GM21619 (cell line): ENCODE results near the gene SPATA13.

Experiments used
- ATAC-seq: cut with Tn5 transposase; IDR thresholded peaks from one replicate; pipeline ENCODE4 v1.9.1; 2021; ENCODE audit not compliant: unreplicated experiment

Gene SPATA13

DNA sequence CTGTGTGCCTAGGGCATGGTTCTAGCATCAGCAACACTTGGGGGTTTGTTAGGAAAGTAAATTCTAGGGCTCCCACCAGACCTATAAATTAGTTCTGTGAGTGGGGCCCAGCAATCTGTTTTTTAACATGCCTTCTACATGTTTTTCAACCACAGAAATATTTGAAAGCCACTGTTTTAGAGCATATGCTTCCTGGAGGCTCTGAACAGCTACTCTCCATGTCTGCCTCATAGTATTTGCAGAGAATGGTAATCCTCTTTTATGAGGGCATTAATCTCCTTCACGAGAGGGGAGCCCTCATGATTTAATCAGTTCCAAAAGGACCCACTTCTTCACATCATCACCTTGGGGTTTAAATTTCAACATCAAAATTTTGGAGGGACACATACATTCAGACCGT lies 6.0 kb downstream of the SPATA13 start:
- no peak for ATAC-seq

DNA sequence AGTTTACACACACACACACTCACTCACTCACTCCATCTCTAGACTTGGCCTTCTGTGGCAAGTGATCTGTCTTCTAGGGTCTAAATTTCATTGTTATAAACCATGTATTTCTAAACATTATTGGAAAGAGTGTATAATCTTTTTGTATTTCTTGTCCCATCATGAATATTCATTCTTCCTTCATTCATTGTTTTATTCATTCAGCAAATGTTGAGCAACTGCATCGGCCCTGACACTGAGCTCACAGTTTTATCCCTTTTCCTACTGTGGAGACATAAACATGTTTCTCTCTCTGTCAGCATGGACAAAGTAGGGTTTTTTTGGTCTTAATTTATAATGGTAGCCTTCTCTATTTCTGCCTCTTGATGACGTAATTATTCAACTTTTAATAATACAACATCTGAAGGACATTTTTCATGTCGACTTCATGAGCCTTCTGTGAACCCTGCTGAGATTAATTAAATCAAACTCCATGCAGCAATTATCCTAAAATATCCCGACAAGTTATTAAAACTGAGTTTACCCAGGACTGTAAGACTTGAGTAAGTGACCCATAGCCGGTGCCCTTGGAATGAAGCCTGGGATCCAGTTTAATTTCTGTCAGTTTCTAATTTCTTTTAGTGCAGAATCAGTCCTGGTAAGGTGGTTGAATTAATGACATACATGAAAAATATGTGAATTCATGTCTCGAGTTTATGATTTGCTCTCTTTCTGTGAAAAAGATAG lies 7.3 kb downstream of the SPATA13 start:
- ATAC-seq, result no peak

DNA sequence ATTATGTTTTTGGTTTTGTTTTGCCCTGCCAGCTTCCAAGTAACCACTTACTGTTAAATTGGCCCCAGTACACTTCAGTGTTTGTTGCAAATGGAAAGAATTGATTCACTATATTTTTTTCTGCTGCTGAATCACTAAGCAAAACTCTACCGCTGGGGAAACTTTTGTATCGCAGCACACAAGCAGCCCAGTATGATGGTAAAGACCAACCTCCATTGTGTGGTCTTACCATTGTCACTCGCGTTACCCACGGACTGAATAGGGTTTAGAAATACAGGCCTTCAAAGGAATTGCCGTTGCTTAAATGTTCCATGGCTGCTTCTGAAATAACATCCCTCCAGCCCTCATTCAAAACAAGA lies 7.9 kb downstream of the SPATA13 start:
- ATAC-seq, result no peak

DNA sequence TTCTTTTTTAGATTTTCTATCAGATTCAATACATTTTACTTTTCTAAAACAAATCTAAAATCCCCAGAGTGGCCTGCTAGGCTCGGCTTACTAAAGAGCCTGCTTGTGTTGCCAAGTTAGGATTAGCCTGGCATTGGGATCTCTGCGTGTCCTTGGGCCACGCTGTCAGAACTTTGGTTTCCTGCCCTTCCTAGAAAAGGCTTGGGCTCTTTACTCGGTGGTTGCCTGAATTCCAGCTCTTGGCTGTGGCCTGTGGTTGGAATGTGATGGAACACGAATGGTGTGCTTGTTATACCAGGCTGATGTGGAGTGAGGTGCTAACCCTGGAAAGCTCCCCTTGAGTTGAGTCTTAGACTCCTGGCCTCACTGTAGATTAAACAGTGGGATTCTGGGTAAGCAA lies 8.5 kb downstream of the SPATA13 start:
- ATAC-seq, result no peak

DNA sequence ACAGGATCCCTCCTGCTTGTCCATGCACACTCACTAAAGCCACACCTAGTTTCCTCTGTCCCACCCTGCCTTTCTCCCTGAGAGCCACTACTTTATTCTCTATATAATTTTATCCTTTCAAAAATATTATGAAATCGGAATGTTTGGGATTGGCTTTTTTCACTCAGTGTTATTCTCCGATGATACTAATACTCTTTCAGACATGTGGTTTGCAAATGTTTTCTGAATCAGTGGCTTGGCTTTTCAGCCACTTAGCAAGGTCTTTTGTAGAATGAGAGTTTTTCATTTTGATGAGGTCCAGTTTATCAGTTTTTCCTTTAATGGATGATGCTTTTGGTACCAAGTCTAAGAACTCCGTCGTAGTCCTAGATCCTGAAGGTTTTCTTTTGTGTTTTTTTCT lies 11.6 kb downstream of the SPATA13 start:
- ATAC-seq, result no peak

DNA sequence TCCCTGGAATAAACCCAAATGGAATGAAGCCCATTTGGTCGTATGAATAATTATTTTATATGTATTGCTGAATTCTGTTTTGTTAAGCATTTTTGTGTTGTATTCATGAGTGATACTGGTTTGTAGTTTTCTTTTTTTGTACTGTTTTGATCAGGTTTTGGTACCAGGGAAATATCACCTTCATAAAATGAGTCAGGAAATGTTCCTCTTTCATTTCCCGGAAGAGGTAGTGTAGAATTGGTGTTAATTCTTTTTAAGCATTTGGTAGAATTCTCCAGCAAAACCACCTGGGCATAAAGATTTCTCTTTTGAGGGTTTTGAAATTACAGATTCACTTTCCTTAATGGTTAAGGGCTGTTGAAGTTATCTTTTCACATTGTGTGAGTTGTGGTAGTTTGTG lies 13.3 kb downstream of the SPATA13 start:
- ATAC-seq, result no peak

DNA sequence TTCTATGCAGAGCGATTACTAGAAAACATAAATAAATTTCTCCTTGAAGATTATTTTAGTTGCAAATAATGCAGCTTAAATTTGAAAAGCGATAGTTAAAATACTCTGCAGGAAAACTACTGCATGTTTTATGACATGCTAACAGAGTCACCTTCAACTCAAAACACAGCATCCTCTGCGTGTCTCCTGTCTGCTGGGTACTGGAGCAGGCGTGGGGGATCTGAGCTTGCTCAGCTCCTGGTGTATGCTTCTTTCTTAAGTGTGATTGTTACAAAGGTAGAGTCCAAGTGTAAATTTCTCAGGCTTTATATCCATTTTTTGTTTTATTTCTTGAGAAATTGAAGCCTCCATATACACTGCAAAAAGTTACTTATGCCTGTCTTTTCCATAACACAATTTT lies 15.3 kb downstream of the SPATA13 start:
- no peak for ATAC-seq

DNA sequence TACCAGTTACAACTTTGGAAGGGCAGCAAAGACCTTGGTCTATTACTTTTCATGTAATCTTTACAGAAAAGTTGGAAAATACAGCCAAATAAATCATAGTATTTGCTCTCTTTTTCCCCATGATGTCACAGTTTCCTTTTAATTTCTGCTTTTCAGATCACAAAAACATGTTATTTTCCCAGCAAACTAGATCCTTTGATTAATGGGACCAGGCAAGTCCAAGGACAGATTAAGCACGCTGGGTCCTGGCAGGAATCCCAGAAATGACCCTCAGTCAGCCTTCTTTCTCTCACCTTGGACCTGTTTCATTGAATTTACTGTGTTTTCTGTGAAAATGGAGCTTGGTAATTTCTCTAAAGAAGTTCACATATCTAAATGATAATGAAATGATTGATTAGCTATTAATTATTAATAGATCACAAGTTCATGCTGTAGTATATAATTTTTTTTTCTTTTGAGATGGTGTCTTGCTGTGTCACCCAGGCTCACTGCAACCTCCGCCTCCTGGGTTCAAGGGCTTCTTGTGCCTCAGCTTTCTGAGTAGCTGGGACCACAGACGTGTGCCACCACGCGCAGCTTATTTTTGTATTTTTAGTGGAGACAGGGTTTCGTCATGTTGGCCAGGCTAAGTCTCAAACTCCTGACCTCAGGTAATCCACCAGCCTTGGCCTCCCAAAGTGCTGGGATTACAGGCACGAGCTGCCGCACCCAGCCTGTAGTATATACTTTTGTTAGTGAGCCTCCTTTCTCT lies 16.0 kb downstream of the SPATA13 start:
- ATAC-seq, result no peak

DNA sequence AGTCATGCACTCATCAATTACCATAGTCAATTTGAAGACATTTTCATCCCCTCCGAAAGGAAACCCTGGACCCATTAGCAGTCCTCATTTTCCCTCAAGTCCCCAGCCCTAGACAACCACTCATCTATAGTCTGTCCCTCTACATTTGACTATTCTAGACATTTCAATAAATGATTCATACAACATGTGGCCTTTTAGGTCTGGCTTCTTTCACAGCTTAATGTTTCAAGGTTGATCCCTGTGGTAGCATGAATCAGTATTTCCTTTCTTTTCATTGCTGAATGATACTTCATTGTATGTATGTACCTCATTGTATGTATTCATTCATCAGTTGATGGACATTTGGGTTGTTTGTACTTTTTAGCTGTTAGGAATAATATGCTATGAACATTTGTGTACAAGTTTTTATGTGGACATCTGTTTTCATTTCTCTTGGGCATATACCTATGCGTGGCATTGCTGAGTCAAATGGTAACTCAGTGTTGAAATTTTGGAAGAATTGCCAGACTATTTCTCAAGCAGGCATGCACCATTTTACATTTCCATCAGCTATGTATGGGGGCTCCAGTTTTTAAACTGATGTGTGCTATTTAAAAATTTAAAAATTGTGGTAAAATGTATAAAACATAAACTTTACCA lies 18.4 kb downstream of the SPATA13 start:
- no peak for ATAC-seq

DNA sequence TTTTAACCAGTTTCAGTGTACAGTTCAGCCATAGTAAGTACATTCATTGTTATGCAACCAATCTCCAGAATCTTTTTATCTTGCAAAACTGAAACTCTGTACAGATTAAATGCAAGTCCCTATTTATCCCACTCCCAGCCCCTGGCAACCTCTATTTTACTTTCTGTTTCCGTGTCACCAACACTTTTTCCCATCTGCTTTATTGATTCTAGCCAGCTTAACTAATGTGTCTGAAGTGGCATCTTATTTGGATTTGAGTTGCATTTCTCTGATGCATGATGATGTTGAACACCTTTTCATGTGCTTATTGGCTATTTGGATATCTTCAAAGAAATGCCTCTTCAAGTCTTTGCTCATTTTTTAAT lies 18.9 kb downstream of the SPATA13 start:
- no peak for ATAC-seq

DNA sequence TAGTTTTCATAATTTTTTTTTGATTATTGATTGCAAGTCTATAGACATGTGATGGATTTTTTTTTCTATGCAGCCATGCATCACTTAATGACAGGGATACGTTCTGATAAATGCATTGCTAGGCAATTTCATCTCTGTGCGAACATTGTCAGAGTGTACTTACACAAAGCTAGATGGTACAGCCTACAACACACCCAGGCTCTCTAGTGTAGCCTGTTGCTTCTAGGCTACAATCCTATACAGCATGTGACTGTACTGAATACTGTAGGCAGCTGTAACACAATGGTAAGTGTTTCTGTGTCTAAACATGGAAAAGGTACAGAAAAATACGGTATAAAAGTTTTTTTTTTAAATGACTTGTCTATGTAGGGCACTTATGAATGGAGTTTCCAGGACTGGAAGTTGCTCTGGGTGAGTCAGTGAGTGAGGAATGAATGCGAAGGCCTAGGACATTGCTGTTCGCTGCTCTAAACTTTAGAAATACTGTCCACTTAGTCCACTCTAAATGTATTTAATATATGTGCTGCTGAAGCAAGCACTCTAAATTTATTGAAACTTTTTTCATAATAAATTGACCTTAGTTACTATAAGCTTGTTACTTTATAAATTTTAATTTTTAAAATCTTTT lies 20.3 kb downstream of the SPATA13 start:
- ATAC-seq, result no peak

DNA sequence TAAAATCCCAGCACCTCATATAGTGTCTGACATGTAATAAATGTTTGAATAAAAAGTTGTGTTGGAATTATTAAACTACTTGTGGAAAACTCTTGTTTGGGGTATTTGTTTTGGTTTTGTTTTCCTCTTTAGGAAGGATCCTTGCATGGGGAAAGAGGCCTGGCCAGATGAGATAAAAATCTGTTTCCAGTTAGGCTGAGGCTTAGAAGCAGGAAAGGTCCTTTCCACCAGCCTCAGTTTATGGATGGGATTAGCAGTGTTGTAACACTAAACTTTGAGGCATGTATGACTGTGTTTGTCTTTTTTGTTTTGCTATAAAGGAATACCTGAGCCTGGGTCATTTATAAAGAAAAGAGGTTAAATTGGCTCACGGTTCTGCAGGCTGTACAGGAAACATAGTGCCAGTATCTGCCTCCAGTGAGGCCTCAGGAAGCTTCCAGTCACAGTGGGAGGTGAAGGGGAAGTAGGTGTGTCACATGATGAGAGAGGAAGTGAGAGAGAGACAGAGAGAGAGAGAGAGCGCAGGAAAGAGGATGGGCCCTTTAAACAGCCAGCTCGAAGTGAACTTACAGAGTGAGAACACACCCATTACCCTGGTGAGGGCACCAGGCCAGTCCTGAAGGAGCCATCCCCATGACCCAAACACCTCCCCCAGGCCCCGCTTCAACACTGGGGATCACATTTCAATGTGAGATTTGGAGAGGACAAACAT lies 21.6 kb downstream of the SPATA13 start:
- ATAC-seq, result no peak

DNA sequence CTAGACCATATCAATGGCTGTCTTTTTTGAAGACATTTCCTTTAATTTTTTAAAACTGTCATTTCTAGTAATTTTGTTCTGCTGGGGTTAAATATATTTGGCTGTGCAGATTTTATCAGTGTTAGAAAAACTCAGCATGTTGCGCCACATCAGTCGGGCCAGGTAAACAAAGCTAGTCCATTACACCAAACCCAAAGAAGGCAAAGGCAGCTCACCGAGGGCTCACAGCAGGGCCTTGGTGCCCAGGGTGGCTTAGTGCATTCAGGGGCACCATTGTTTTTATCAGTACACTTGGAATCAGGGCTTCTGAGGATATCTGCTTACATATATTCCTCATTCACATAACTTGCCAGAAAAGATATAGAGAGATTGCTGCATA lies 22.2 kb downstream of the SPATA13 start:
- ATAC-seq, result no peak

DNA sequence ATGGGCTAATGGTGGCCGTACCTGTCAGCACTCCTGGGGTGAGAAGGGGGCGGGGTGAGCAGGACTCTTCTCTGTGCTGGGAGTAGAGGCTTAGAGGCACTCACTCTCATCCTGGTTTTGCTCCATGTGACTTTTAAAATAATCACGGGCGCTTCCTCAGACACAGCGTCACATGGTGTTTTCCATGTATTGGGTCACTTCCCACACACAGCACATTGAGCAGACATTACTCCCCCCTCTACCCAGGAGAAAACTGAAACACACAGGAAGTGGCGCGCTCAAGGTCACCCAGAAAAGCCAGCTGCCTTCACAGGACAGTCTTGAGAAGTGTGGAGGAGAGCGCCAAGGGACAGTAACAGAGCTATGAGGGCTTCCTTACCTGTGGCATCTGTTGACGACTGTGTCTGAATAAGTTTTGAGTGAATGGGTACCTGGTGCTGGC lies 23.2 kb downstream of the SPATA13 start:
- ATAC-seq, result no peak

DNA sequence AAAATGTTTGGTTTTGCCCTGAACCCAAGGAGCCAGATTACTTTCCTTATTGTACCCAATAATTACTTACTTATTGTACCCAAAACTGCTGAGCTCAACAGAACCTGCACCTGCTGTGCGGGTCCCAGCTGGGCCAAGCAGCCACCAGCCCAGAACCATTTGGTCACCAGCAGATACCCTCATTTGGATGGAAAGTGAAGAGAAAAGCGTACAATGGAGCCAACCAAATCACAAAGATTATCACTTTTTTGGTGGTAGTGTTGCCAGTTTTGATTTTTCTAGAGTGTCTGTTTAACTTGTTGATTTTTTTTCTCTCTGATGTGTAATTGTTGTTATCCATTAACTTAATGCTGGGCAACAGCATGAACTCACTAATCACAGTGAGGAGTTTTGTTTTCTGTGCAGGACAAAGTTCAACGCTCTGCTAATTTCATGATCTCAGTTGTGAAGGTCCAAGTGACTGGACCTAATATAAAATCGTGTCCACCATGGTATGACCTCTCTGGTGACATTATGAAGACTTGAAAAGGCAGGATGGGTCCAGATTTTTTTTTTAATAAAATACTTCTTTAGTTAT lies 23.8 kb downstream of the SPATA13 start:
- ATAC-seq, result no peak

DNA sequence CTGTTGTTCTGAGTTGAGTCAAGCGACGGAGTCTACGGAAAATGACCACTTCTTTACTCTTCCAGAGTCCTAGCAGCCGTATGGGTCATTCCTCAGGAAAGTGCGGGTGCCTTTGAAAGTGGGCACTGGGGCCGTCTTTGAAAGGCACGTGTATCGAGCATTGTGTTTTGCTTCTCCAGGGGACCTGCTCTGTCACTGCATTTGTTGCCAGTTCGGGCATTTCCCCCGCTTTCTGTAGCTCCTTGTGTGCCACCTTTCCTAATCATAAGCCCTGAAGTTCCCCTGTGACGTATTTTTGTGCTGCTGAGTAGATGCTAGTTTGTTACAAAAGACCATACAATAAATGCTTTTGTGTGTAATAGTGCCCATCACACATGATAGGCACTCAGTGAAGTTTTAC lies 24.4 kb downstream of the SPATA13 start:
- ATAC-seq, result no peak

DNA sequence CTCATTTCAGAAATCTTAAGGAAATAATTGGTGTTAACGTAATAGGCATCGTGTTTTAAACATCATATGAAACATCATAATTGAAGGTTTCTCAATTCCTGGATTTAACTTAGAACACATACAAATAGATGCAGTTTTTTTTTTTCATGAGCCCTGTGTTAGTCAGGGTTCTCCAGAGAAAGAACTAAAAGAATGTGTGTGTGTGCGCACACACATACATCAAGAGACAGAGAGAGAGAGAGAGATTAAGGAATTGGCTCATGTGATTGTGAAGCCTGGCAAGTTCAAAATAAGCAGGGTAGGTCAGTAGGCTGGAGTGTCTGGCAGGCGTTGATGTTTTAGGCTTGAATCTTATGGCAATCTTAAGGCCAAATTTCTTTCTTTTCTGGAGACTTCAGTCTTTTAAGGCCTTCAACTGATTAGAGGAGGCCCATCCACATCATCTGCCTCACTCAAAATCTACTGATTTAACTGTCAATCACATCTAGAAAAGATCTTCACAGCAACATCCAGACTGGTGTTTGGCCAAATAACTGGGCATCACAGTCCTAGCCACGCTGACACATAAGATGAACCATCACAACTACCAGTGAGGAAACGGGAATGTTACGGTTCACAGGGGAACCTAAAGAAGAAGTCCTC lies 25.2 kb downstream of the SPATA13 start:
- ATAC-seq, result no peak

DNA sequence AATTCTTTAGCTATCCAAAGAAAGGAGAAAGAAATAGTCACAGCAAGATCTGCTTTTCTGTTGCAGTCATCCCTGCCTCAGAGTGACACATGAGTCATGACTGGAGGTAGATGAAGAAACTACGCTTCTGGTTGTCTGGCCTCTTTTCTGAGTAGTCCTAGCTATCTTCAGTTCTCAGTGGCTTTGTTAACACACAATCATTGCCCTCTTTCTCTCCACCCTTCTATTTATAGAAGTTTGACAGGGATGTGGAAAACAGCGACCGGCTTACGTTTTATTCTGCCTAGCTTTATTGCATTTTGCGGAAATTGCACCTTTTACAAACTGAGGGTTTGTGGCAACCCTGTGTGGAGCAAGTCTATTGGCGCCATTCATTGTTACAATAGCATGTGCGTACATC lies 26.7 kb downstream of the SPATA13 start:
- no peak for ATAC-seq

DNA sequence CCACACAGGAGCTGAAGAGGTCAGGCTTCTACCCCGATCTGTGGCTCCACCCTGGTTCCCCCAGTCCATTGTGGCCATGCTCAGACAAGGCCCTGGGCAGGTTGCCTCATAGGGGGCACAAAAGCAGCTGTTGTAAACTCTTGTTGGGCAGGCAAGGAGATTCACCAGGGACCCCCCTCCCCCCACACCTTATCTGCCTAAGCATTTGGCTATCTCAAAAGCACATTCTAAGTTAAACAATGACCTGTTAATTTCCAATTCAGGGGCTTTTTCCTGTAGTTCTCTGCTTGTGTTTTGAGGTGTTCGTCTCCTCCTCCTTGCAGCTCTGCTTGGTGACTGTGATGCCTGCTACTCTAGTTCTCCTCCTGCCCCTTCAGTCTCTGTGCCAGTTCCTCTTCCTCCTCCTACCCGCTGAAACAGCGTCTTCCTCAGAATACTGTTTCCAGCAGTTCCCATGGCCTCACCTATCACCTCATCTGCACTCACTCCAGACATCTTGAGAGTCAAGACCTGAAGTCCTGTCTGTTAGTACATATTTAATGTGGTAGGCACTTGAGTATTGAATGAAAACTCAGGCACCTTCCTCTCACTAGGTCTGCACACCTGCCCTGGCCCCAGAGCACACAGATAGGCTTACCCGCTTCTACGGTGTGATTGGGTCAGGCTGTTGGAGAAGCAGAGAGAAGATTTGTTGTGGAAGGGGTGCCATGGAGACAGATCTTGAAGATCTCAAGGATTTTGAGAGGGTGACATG lies 31.7 kb downstream of the SPATA13 start:
- no peak for ATAC-seq

DNA sequence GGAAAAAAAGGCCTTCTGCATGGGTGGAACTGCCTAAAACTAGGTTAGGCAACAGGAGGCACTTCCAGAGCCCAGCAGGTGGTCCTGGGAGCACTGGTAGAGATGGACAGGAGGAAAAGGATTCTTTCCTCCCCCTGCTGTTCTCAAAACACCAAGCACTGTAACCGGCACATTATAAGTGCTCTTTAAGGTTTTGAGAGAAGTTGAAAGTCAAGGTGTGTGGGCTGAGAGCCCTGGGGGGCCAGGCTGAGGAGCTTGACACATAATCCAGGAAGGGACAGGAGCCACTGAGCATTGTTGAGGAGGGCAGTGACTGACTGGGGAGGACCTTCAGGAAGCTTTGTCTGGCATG lies 32.3 kb downstream of the SPATA13 start:
- ATAC-seq, result no peak
